Measurements from ENCODE around the gene ITGAV. TPM values are rescaled to one million over a fixed set of nuclear protein-coding genes. Genes with fewer than 3 reads are reported as not detected.

ITGAV gene
- polyA plus RNA-seq, 4 donors, result 55.7 to 76.1 (median 67.8) TPM

DNA sequence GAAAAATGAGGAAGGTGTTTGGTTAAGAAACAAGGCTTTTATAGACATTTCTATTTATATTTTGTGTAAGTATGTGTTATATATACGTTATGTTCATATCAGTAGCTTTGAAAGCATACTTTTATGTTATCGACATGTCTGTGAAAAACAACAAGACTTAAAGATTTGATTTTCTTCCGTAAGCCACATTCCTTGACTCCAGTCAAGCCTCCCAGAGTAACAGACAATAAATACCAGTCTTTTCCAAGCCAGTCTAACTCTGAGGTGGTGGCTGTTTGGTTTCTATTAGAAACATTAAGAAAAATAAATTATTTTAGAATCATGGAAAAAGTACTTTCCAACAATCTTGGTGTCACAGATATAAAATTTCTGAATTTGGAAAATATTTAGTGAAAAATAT lies 16.3 kb upstream of the ITGAV start:
- DNase-seq (ENCODE audit: low read depth in 4 of 4, low spot score in 2 of 4), result no peak

DNA sequence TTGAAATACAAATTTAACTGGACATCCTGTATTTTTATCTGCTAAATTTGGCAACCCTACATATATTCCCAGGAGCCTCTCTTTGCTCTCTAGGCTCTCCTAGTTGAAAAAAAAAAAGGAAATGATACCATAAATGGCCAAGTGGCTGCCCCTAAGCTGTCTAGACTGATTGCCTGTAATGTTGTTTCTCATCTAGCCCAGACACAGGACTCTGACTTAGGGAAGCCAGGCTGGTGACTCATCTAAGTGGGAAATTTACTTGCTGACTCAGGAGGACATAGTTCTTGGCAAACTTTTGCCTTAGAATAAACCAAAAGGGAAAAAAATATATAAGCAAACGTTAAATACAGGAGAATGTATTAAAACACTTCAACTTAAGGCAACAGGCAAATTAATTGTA lies 14.6 kb upstream of the ITGAV start:
- DNase-seq (ENCODE audit: low read depth in 4 of 4, low spot score in 2 of 4), result no peak

DNA sequence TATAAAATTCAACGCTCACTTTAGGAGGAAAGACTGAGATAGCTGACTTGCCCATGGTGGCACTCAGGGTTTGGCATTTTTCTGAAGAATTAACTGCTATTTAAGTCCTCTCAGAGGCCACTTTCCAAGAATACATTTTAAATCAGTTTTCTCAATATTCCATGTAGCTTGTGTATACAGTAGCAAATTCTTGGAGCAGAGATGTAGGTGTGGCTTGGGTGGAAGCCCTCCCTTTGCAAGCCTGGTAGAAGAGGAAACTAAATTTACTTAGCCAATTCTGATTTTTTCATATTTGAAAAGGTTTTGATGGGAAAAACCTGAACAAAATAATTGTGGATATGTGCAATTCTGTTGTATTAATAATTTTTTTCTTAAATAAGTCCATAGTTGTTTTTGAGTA lies 14.0 kb upstream of the ITGAV start:
- DNase-seq (ENCODE audit: low read depth in 4 of 4, low spot score in 2 of 4), result no peak

DNA sequence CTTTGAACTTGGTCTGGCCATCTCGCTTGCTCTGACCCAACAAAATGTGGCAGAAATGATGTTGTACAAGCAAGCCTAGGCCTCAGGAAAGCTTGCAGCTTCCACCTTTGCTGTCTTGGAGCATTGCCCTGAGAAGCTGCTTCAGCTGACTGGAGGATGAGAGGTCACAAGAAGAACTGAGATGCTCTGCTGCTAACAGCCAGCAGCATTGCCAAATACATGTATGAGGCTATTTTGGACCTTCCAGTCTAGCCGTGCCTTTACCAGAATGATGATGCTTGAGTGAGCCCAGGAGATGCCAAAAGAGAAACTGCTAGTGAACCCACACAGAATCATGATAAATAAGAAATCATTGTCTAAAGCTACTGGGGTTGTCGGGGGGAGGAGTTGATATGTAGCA lies 13.2 kb upstream of the ITGAV start:
- no peak for DNase-seq (ENCODE audit: low read depth in 4 of 4, low spot score in 2 of 4)

DNA sequence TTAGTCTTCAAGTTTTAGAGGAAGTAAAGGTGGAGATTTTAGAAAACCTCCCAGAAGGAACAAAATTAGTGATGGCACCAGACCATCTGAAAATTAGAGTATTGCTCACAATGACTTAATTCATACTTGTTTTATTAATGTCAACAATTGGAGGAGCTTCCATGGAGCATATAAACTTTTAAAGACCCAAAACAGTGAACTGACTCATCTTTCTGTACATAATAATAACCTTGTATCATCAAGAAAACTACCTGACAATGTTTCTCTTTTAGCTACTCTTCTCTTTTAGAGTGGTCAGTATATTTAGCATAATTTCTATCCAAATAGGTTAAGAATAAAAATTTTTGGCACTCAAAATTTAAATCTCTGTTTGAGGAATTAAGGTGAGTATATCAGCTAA lies 7.2 kb upstream of the ITGAV start:
- DNase-seq (ENCODE audit: low read depth in 4 of 4, low spot score in 2 of 4), result no peak

DNA sequence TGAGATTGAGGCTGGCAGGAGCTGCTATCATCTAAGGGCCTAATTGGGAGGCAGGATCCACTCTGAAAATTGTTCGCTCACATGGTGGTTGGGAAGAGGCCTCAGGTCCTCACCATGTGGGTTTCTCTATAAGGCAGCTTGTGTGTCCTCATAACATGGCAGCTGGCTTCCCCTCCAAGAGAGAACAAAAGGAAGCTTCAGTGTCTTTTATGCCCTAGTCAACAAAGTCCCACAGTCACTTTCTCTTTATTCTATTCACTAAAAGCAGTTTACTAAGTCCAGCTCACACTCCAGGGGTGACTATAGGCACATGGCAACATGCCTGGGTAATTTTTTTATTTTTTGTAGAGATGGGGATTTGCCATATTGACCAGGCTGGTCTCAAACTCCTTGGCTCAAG lies 5.8 kb upstream of the ITGAV start:
- DNase-seq (ENCODE audit: low read depth in 4 of 4, low spot score in 2 of 4), result no peak

DNA sequence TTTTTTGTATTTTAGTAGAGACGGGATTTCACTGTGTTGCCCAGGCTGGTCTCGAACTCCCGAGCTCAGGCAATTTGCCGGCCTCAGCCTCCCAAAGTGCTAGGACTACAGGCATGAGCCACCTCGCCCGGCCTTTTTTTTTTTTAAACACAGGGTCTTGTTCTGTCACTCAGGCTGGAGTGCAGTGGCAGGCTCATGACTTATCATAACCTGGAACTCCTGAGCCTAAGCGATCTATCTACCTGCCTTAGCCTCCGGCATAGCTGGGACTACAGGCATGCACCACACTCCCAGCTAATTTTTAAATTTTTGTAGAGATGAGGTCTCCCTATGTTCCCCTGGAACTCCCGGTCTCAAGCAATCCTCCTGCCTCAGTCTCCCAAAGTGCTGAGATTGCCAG lies 1.4 kb upstream of the ITGAV start:
- DNase-seq (ENCODE audit: low read depth in 4 of 4, low spot score in 2 of 4), result no peak

DNA sequence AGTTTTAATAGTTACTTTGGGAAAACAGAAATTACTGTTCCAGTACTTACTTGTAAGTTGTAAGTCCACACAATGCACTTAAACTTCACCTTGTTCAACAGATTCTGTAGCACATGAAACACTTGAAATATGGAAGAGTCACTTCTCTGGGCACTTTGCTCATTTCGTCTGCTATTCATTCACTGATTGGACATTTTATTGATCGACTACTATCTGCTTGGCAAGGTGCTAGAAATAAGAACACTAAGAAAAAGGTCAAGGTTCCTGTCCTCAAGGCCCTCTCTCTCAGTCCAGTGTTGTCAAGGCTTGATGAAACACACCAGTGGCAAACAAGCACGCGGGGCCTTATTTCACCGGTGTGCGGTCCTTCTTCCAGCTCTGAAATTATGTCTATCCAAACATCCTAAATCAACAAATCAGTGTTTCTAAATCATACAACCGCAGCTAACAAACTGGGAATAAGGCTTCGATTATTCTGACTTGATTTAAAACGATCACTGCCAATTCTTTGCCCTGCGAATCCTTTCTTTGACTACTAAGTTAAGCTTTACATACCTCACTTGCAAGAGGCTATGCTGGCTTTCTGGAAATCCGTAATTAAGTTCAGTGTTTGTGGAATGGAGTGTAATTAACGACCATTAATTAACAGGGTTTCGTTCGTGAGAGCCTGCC lies 780 bp upstream of the ITGAV start:
- peak in 1 of 4 donors; percentile 66 for DNase-seq (ENCODE audit: low read depth in 4 of 4, low spot score in 2 of 4)

DNA sequence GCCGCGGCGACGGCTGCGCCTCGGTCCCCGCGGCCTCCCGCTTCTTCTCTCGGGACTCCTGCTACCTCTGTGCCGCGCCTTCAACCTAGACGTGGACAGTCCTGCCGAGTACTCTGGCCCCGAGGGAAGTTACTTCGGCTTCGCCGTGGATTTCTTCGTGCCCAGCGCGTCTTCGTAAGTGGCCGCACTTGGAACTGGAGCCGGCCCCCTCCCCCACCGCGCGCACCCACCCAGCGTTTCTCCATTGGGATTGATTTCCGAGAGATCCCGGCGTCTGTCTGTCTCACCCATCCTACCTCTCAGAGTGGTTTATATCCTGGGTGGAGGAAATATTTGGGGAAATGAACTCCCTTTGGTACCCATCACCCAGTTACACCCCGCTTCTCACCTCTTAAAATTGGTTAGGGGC lies 498 bp downstream of the ITGAV start:
- peak in 2 of 4 donors; percentile 46 to 75 for DNase-seq (ENCODE audit: low read depth in 4 of 4, low spot score in 2 of 4)

DNA sequence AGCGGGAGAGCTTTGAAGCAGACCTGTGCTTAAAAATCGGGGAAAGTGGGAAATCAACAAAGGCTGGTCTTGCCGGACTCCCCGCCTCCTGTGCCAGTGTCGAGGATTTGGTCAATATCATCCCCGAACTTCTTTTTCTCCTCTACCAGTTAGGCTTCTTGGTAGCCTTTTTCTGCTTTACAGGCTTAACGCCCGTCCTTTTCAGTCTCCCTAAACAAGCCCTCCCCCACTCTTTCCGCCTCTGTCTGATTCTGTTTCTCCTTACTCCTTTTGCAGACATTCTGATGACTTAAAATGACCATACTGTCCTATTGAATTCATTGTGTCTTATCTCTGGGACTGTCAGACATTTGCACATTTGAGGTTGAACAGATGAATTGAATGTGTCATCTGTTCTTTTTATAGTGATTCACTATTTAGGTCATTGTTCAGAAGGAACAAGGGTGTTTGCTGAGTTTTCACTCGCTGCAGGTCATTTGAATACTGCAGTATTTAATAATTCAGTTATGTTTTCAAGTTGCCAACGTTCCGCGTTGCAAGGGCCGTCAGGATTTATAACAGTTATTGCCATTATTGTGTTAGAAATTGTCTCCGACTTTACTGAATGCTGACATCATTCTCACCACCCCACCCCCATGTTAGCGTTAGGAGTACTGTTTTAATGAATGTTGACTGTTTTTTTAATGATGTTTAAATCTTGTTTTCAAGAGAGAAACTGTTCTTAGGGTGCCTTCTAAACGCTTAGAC lies 1.1 kb downstream of the ITGAV start:
- DNase-seq (ENCODE audit: low read depth in 4 of 4, low spot score in 2 of 4), result peak; percentile 44 to 66 (median 54)

DNA sequence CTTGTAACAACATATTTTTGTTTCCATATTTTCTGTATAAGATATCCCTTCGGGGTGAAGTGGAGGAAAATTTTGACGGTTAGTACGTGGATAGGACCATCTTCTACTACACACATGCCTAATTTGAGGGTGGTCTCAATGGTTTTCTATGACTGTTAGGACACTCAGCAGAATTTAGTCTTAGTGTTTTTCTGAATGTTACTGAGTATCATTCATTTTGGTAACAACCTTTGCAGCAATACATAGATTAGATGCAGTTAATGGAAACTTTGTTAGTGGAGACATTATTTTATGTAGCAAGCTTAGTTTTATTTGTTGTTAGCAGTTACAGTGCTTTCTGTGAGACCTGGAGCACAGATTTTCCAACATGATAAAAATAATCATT lies 1.6 kb downstream of the ITGAV start:
- DNase-seq (ENCODE audit: low read depth in 4 of 4, low spot score in 2 of 4), result peak in 1 of 4 donors; percentile 37

DNA sequence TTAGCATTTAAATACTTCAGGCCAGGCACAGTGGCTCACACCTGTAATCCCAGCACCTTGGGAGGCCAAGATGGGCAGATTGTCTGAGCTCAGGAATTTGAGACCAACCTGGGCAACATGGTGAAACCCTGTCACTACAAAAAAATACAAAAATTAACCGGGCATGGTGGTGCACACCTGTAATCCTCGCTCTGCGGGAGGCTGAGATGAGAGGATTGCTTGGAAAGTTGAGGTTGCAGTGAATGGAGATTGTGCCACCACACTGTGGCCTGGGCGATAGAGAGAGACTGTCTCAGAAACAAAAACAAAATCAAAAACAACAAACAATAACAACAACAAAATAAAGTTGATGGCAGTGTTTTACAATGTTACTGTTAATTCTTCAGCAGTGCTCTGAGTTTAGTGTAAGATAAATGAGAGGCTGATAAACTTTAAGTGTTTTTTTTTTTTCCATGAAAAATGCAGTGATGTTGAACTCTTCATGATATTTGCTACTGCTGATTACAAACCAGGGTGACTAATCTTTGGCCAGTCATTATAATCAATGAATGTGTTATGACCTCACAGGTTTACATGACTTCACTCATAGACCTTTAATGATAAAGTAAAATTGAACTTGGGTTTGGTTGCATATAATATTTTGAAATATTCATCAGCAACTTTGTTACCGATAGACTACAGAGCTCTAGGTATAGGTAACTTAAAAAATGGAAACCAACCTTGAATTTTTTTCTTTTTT lies 2.5 kb downstream of the ITGAV start:
- no peak for DNase-seq (ENCODE audit: low read depth in 4 of 4, low spot score in 2 of 4)

DNA sequence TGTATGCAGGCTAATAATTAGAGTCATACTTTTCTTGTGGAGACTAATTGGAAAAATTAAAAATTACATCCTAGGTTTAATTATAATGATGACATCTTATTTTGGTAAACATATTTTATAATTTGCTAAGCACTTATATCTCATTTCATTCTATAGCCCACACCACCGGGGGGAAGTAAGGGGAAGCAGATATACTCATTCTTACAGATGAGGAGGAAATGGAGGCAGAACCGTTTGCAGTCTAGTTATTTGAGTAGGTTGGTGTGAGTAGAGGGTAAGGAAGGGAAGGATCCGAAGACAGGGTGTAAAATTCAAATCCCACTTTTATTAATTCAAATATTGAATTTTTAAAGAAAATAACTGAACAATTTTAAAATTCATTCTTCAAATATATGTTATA lies 3.7 kb downstream of the ITGAV start:
- no peak for DNase-seq (ENCODE audit: low read depth in 4 of 4, low spot score in 2 of 4)

DNA sequence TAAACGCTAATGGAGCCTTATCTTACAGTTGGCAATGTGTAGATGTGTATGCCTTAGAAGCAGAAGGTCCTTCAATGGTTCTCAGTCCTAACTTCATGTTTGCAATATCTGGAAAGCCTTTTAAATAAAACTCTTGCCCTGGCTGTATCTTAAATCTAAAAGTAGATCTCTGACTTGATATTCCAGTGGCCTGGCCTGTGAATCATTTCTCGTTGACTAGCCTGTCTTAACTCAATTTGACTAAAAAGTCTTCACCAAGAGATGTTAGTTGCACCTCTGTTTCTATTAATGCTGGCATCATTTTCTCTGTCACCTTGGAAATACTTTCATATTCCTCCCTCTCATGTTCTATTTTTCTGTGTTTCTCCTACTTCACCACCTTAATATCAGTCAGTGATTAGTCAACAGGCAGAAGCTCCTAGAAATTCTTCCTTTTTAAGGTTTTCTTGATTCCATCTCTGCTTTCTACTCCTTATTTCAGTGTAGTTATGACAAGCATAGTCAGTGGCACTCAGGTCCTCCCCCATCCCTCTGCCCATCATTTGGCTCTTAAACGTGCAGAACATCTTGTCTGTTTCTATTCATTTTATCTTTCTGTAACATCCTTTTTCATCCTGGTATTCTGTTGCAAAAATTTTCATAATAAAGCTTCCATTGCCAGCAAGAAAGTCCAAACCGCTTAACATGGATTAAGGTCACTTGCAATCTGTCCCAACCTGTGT lies 4.3 kb downstream of the ITGAV start:
- DNase-seq (ENCODE audit: low read depth in 4 of 4, low spot score in 2 of 4), result no peak

DNA sequence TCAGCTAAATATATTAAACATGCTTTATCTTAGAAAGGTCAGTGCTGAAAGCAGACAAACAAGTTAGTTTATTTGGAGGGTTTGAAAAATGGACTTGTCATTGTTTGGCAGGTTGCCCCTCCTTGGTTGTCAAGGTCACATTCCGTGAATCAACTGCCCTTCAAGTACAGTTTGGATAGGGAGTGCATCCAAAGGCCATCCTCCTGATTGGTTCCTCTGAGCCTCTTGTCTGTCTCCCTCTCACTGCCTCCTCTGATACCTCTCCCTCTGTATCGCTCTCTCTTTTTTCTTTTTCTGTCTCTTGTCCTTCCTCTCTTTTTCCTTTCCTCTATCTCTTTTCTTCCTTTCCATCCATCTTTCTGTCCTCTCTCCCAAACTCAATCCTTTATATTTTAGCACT lies 5.4 kb downstream of the ITGAV start:
- no peak for DNase-seq (ENCODE audit: low read depth in 4 of 4, low spot score in 2 of 4)

DNA sequence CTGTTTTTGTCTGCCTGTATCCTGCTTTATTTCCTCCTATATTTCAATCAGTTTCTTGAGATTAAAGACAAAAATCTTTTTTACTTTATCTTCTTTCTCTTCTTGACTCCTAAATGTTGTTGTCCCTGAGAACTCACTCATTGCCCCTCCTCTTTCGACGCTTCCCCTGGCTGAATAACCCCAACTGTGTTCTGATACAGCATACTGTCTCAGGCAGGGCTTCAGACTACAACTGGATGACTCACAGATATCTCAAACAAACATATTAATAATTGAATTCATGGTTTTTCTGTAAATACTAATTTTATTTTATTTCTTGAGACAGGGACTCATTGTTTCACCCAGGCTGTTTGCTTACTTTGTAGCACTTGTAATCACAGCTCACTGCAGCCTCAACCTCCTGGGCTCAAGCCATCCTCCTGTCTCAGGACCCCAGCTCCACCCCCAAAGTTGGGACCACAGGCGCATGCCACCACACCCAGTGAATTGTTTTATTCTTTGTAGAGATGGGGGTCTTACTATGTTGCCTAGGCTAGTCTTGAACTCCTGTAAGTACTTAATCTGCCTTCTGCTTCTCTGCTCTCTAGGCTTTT lies 9.4 kb downstream of the ITGAV start:
- no peak for DNase-seq (ENCODE audit: low read depth in 4 of 4, low spot score in 2 of 4)

DNA sequence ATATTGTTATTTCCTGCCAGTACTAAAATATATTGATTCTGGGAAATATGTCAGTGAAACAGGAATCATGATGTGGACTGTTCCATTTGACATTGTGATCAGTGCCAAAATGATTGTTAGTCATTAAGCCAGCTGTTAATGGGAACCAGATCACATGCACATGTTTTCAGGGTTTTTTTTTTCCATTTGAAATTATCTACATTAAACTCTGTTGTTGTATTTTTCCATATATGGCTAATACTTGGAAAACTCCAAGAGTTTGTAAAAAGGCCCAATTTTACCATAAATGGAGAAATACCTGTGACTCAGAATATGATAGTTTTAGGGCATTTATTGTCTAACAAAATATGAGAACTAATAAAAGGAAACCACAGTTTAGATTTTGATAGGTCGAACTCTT lies 13.4 kb downstream of the ITGAV start:
- DNase-seq (ENCODE audit: low read depth in 4 of 4, low spot score in 2 of 4), result no peak

DNA sequence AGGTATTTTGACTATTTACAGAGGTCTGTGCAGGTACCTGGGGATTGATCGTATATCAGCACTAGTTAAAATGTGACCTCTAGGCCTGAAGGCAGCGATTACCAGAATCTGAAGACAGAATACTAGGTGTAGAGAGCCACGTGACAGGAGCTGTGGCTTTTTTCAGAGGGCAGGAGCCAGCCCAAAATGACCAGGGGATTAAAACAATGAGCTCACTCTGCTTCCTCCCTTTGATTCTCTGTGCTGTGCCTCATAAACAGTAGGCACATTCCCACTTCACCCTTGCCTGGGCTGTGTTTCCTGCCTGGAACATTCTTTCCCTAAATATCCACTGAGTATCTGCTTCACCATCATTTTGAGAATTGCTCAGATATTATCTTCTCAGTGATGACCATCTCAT lies 15.2 kb downstream of the ITGAV start:
- no peak for DNase-seq (ENCODE audit: low read depth in 4 of 4, low spot score in 2 of 4)

DNA sequence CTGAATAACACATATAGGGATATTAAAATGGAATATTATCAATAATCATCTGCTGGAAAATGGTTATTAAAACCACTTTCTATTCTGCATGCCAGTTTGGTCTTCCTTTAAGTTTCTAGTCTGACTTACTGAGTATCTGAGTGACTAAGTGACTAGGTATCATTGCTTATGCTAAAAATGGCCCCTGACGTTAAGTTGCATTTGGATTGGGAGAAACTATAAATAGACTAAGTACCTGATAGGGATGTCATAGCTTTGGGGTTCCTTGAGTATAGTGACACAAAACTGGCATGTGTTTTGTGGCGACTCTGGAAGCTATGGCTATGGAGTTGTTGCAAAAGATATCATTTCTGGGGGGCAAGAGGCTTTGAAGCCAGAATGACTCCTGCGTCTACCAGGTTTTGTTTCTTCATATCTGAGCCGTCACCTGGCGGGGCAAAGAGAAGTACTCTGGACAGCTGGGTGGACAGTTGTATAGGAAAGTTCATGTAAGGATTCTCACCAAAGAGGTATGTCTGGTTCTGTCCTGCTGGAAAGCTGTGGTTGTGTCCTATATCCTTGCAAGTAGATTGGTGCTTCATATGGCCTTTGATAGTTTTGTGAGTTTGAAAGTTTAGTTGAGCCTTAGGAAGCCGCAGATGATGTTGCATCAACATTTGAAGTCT lies 17.9 kb downstream of the ITGAV start:
- DNase-seq (ENCODE audit: low read depth in 4 of 4, low spot score in 2 of 4), result no peak

DNA sequence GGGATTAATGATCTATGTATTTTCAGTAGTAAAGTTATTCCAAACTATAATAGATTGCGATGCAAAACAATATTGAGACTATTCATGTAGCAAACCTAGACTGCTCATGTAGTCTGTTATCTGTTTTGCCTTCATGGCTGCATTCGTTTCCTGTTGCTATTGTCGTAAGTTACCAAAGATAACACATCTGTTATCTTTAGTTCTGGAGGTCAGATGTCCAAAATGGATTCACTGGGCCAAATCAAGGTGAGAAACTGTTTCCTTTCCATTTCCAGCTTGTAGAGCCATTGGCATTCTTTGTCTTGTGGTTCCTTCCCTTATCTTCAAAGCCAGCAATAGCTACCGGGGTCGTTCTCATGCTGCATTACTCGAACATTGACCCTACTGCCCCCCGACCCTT lies 20.9 kb downstream of the ITGAV start:
- no peak for DNase-seq (ENCODE audit: low read depth in 4 of 4, low spot score in 2 of 4)
